Measurements from ENCODE around the gene DDX41. TPM values are rescaled to one million over a fixed set of nuclear protein-coding genes. Genes with fewer than 3 reads are reported as not detected.

DDX41 gene
- total RNA-seq, 1 experiment from 2014 or later: 136 TPM

DNA sequence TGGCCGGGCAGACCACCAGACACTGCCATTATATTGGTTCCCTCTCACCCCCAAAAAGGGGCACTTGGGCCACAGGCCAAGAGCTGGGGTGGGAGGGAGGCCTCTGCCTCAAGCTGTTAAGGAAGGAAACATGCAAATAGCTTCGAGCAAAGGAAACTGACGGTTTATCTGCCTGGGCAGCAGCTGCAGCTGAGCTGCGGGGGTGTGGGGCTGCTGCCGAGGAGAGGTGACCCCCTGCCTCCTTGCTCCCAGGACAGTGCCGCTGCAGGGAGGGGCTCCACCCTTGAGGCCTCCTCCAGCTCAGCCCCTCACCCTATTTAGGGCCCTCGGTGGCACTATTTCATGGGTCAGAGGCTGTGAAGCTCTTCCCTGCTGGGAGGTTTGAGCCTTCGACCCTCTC is 7.9 kb downstream of the DDX41 start:
- no peak for TF ChIP-seq GTF2I (CRISPR knock-in tag; conservative IDR thresholded peaks at IDR 0.05)
- TF ChIP-seq, protein P1, sequence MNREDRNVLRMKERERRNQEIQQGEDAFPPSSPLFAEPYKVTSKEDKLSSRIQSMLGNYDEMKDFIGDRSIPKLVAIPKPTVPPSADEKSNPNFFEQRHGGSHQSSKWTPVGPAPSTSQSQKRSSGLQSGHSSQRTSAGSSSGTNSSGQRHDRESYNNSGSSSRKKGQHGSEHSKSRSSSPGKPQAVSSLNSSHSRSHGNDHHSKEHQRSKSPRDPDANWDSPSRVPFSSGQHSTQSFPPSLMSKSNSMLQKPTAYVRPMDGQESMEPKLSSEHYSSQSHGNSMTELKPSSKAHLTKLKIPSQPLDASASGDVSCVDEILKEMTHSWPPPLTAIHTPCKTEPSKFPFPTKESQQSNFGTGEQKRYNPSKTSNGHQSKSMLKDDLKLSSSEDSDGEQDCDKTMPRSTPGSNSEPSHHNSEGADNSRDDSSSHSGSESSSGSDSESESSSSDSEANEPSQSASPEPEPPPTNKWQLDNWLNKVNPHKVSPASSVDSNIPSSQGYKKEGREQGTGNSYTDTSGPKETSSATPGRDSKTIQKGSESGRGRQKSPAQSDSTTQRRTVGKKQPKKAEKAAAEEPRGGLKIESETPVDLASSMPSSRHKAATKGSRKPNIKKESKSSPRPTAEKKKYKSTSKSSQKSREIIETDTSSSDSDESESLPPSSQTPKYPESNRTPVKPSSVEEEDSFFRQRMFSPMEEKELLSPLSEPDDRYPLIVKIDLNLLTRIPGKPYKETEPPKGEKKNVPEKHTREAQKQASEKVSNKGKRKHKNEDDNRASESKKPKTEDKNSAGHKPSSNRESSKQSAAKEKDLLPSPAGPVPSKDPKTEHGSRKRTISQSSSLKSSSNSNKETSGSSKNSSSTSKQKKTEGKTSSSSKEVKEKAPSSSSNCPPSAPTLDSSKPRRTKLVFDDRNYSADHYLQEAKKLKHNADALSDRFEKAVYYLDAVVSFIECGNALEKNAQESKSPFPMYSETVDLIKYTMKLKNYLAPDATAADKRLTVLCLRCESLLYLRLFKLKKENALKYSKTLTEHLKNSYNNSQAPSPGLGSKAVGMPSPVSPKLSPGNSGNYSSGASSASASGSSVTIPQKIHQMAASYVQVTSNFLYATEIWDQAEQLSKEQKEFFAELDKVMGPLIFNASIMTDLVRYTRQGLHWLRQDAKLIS (CRISPR knock-in tag; IDR thresholded peaks at IDR 0.05; ENCODE audit: borderline replicate concordance): no peak
- no peak for TF ChIP-seq FOXK1 (CRISPR knock-in tag; IDR thresholded peaks at IDR 0.05)
- no peak for TF ChIP-seq TCF7 (CRISPR knock-in tag; IDR thresholded peaks at IDR 0.05; ENCODE audit: low read depth)
- TF ChIP-seq, protein P2, sequence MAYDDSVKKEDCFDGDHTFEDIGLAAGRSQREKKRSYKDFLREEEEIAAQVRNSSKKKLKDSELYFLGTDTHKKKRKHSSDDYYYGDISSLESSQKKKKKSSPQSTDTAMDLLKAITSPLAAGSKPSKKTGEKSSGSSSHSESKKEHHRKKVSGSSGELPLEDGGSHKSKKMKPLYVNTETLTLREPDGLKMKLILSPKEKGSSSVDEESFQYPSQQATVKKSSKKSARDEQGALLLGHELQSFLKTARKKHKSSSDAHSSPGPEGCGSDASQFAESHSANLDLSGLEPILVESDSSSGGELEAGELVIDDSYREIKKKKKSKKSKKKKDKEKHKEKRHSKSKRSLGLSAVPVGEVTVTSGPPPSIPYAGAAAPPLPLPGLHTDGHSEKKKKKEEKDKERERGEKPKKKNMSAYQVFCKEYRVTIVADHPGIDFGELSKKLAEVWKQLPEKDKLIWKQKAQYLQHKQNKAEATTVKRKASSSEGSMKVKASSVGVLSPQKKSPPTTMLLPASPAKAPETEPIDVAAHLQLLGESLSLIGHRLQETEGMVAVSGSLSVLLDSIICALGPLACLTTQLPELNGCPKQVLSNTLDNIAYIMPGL (CRISPR knock-in tag; IDR thresholded peaks at IDR 0.05): no peak
- TF ChIP-seq, protein P3, sequence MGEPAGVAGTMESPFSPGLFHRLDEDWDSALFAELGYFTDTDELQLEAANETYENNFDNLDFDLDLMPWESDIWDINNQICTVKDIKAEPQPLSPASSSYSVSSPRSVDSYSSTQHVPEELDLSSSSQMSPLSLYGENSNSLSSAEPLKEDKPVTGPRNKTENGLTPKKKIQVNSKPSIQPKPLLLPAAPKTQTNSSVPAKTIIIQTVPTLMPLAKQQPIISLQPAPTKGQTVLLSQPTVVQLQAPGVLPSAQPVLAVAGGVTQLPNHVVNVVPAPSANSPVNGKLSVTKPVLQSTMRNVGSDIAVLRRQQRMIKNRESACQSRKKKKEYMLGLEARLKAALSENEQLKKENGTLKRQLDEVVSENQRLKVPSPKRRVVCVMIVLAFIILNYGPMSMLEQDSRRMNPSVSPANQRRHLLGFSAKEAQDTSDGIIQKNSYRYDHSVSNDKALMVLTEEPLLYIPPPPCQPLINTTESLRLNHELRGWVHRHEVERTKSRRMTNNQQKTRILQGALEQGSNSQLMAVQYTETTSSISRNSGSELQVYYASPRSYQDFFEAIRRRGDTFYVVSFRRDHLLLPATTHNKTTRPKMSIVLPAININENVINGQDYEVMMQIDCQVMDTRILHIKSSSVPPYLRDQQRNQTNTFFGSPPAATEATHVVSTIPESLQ (CRISPR knock-in tag; IDR thresholded peaks at IDR 0.05): no peak
- TF ChIP-seq, protein P4, sequence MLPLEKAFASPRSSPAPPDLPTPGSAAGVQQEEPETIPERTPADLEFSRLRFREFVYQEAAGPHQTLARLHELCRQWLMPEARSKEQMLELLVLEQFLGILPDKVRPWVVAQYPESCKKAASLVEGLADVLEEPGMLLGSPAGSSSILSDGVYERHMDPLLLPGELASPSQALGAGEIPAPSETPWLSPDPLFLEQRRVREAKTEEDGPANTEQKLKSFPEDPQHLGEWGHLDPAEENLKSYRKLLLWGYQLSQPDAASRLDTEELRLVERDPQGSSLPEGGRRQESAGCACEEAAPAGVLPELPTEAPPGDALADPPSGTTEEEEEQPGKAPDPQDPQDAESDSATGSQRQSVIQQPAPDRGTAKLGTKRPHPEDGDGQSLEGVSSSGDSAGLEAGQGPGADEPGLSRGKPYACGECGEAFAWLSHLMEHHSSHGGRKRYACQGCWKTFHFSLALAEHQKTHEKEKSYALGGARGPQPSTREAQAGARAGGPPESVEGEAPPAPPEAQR (CRISPR knock-in tag; IDR thresholded peaks at IDR 0.05): no peak
- TF ChIP-seq, protein P5, sequence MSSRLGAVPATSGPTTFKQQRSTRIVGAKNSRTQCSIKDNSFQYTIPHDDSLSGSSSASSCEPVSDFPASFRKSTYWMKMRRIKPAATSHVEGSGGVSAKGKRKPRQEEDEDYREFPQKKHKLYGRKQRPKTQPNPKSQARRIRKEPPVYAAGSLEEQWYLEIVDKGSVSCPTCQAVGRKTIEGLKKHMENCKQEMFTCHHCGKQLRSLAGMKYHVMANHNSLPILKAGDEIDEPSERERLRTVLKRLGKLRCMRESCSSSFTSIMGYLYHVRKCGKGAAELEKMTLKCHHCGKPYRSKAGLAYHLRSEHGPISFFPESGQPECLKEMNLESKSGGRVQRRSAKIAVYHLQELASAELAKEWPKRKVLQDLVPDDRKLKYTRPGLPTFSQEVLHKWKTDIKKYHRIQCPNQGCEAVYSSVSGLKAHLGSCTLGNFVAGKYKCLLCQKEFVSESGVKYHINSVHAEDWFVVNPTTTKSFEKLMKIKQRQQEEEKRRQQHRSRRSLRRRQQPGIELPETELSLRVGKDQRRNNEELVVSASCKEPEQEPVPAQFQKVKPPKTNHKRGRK (CRISPR knock-in tag; IDR thresholded peaks at IDR 0.05; ENCODE audit: borderline replicate concordance): no peak
- TF ChIP-seq ZNF121 (CRISPR knock-in tag; IDR thresholded peaks at IDR 0.05): no peak
- no peak for TF ChIP-seq ZNF263 (CRISPR knock-in tag; IDR thresholded peaks at IDR 0.05; ENCODE audit: low read depth)
- TF ChIP-seq, protein P6, sequence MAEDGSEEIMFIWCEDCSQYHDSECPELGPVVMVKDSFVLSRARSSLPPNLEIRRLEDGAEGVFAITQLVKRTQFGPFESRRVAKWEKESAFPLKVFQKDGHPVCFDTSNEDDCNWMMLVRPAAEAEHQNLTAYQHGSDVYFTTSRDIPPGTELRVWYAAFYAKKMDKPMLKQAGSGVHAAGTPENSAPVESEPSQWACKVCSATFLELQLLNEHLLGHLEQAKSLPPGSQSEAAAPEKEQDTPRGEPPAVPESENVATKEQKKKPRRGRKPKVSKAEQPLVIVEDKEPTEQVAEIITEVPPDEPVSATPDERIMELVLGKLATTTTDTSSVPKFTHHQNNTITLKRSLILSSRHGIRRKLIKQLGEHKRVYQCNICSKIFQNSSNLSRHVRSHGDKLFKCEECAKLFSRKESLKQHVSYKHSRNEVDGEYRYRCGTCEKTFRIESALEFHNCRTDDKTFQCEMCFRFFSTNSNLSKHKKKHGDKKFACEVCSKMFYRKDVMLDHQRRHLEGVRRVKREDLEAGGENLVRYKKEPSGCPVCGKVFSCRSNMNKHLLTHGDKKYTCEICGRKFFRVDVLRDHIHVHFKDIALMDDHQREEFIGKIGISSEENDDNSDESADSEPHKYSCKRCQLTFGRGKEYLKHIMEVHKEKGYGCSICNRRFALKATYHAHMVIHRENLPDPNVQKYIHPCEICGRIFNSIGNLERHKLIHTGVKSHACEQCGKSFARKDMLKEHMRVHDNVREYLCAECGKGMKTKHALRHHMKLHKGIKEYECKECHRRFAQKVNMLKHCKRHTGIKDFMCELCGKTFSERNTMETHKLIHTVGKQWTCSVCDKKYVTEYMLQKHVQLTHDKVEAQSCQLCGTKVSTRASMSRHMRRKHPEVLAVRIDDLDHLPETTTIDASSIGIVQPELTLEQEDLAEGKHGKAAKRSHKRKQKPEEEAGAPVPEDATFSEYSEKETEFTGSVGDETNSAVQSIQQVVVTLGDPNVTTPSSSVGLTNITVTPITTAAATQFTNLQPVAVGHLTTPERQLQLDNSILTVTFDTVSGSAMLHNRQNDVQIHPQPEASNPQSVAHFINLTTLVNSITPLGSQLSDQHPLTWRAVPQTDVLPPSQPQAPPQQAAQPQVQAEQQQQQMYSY (CRISPR knock-in tag; IDR thresholded peaks at IDR 0.05): no peak
- TF ChIP-seq, protein P7, sequence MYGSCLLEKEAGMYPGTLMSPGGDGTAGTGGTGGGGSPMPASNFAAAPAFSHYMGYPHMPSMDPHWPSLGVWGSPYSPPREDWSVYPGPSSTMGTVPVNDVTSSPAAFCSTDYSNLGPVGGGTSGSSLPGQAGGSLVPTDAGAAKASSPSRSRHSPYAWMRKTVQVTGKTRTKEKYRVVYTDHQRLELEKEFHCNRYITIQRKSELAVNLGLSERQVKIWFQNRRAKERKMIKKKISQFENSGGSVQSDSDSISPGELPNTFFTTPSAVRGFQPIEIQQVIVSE (CRISPR knock-in tag; IDR thresholded peaks at IDR 0.05; ENCODE audit: borderline replicate concordance): no peak
- TF ChIP-seq, protein P8, sequence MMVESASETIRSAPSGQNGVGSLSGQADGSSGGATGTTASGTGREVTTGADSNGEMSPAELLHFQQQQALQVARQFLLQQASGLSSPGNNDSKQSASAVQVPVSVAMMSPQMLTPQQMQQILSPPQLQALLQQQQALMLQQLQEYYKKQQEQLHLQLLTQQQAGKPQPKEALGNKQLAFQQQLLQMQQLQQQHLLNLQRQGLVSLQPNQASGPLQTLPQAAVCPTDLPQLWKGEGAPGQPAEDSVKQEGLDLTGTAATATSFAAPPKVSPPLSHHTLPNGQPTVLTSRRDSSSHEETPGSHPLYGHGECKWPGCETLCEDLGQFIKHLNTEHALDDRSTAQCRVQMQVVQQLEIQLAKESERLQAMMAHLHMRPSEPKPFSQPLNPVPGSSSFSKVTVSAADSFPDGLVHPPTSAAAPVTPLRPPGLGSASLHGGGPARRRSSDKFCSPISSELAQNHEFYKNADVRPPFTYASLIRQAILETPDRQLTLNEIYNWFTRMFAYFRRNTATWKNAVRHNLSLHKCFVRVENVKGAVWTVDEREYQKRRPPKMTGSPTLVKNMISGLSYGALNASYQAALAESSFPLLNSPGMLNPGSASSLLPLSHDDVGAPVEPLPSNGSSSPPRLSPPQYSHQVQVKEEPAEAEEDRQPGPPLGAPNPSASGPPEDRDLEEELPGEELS (CRISPR knock-in tag; IDR thresholded peaks at IDR 0.05): no peak
- TF ChIP-seq ZNF232 (CRISPR knock-in tag; IDR thresholded peaks at IDR 0.05): no peak
- TF ChIP-seq SOX15 (CRISPR knock-in tag; IDR thresholded peaks at IDR 0.05): no peak
- no peaks in the 10 kb centered on the region for H3K9me3 Mint-ChIP-seq
- H3K27ac Mint-ChIP-seq: no peak overlapping the region
- peaks cover 17% of the 10 kb centered on the region for H3K4me1 Mint-ChIP-seq
- ATAC-seq: no peak
- peaks cover 33% of the 10 kb centered on the region for H3K36me3 Mint-ChIP-seq
- ChIA-PET CTCF (interaction anchor here (1.0 to 6.3 kb wide), 8 partner anchors 8 to 199 kb away, joined by 3 to 57 read pairs (median 5); partner anchors contain the start of gene PDLIM7), POLR2A (interaction anchor here (0.5 to 2.7 kb wide), 2 partner anchors 9 to 11 kb away, joined by 3 to 9 read pairs; partner anchors contain the start of gene PDLIM7)
- H3K4me3 Mint-ChIP-seq: no peak overlapping the region
- no peak for DNase-seq (ENCODE audit: low spot score)
- no peaks in the 10 kb centered on the region for H3K27me3 Mint-ChIP-seq (ENCODE audit: low read depth)

All from WTC11 (cell line).